Naive B cell (primary cell): ENCODE measurements around the gene EDNRA. TPM values are rescaled to one million over a fixed set of nuclear protein-coding genes. Genes with fewer than 3 reads are reported as not detected.

Source experiments
- ATAC-seq, 2 donors: fragments of 150-1000 bp; cut with Tn5 transposase; 2 replicates each; pipeline ENCODE4 v1.10.0; 2021; ENCODE audit warnings: low read depth in 2 of 2, mild to moderate bottlenecking in 2 of 2, moderate library complexity in 2 of 2
- DNase-seq: peaks from one replicate; pipeline ENCODE4 v3.0.0; 2022
- H3K27ac Mint-ChIP-seq, 6 donors: one replicate each; pipeline ENCODE4 v1.8.0; 2020 to 2022; ENCODE audit warnings: mild to moderate bottlenecking in 6 of 6, mixed read lengths in 6 of 6, moderate library complexity in 5 of 6, inconsistent platforms in 2 of 6
- H3K27me3 Mint-ChIP-seq, 3 donors: one replicate each; pipeline ENCODE4 v1.8.0; 2021 to 2022; ENCODE audit warnings: mixed read lengths in 3 of 3, mild to moderate bottlenecking in 1 of 3
- H3K36me3 Mint-ChIP-seq, 2 donors: one replicate each; pipeline ENCODE4 v1.8.0; 2020 to 2022; ENCODE audit warnings: mixed read lengths in 2 of 2, inconsistent platforms in 1 of 2, mild to moderate bottlenecking in 1 of 2
- H3K4me1 Mint-ChIP-seq, 3 donors: one replicate each; pipeline ENCODE4 v1.8.0; 2020 to 2022; ENCODE audit warnings: mixed read lengths in 3 of 3, inconsistent platforms in 1 of 3, mild to moderate bottlenecking in 1 of 3, moderate library complexity in 1 of 3
- H3K4me3 Mint-ChIP-seq, 8 donors: one replicate each; pipeline ENCODE4 v1.8.0; 2020 to 2022; ENCODE audit warnings: mild to moderate bottlenecking in 8 of 8, mixed read lengths in 8 of 8, moderate library complexity in 8 of 8, inconsistent platforms in 2 of 8
- H3K9me3 Mint-ChIP-seq, 7 donors: one replicate each; pipeline ENCODE4 v1.8.0; 2020 to 2022; ENCODE audit warnings: mixed read lengths in 7 of 7, mild to moderate bottlenecking in 5 of 7, inconsistent platforms in 2 of 7, moderate library complexity in 1 of 7
- polyA plus RNA-seq, 6 donors: library from polyadenylated mRNA; unstranded; fragments of 300-500 nt; fragmentation: Illumina TruSeq; gene quantifications; one replicate each; pipeline ENCODE4 v1.2.3, GENCODE V29; 2021; ENCODE audit warnings: low read depth in 6 of 6

EDNRA gene
- polyA plus RNA-seq, 6 donors from 2014 or later, result not detected

GRCh38 chr4:147513091-147513490 lies 32.2 kb downstream of the EDNRA start:
- H3K27ac Mint-ChIP-seq, result no peak overlapping the region
- peaks cover 10 to 25% (median 15%) of the 10 kb centered on the region in 3 donors for H3K27me3 Mint-ChIP-seq
- no peaks in the 10 kb centered on the region for H3K36me3 Mint-ChIP-seq
- no peak overlapping the region for H3K4me3 Mint-ChIP-seq
- ATAC-seq, result no peak
- DNase-seq, result no peak
- H3K9me3 Mint-ChIP-seq, result no peaks in the 10 kb centered on the region
- no peaks in the 10 kb centered on the region for H3K4me1 Mint-ChIP-seq

GRCh38 chr4:147513952-147514351 lies 33.1 kb downstream of the EDNRA start:
- no peak for ATAC-seq
- no peak for DNase-seq
- Mint-ChIP-seq H3K4me1 (no peaks in the 10 kb centered on the region), H3K9me3 (no peaks in the 10 kb centered on the region), H3K4me3 (no peak overlapping the region), H3K27ac (no peak overlapping the region), H3K36me3 (no peaks in the 10 kb centered on the region), H3K27me3 (peaks cover 10 to 28% (median 15%) of the 10 kb centered on the region in 3 donors)

- Mint-ChIP-seq H3K9me3 (no peaks in the 10 kb centered on the region), H3K27me3 (peaks cover 14 to 30% (median 15%) of the 10 kb centered on the region in 3 donors), H3K27ac (no peak overlapping the region), H3K4me1 (no peaks in the 10 kb centered on the region), H3K36me3 (no peaks in the 10 kb centered on the region), H3K4me3 (no peak overlapping the region)
- DNase-seq (no peak), ATAC-seq (no peak)
Measured at GRCh38 chr4:147515220-147515936, 34.5 kb downstream of the EDNRA start.

GRCh38 chr4:147516133-147516532 lies 35.2 kb downstream of the EDNRA start:
- Mint-ChIP-seq H3K4me1 (no peaks in the 10 kb centered on the region), H3K27me3 (peaks cover 14 to 30% (median 14%) of the 10 kb centered on the region in 3 donors), H3K36me3 (no peaks in the 10 kb centered on the region), H3K27ac (peak overlapping the region in 1 of 6 donors; percentile 69), H3K4me3 (no peak overlapping the region), H3K9me3 (no peaks in the 10 kb centered on the region)
- ATAC-seq (no peak), DNase-seq (no peak)

GRCh38 chr4:147518086-147518485 lies 37.2 kb downstream of the EDNRA start:
- Mint-ChIP-seq H3K27ac (no peak overlapping the region), H3K9me3 (no peaks in the 10 kb centered on the region), H3K27me3 (peaks cover 5 to 21% (median 6%) of the 10 kb centered on the region in 3 donors), H3K4me3 (peak overlapping the region in 1 of 8 donors; percentile 10), H3K36me3 (no peaks in the 10 kb centered on the region), H3K4me1 (no peaks in the 10 kb centered on the region)
- no peak for DNase-seq
- ATAC-seq, result no peak

GRCh38 chr4:147518846-147519767 lies 38.2 kb downstream of the EDNRA start:
- DNase-seq (peak; percentile 1), ATAC-seq (peak; percentile 13 to 21)
- no peak overlapping the region for H3K27ac Mint-ChIP-seq

GRCh38 chr4:147524601-147525000 lies 43.7 kb downstream of the EDNRA start:
- ATAC-seq, result no peak
- H3K27me3 Mint-ChIP-seq, result peaks cover 14 to 17% (median 14%) of the 10 kb centered on the region in 3 donors
- no peaks in the 10 kb centered on the region for H3K36me3 Mint-ChIP-seq
- H3K4me1 Mint-ChIP-seq, result no peaks in the 10 kb centered on the region
- DNase-seq, result no peak
- H3K27ac Mint-ChIP-seq, result no peak overlapping the region
- no peak overlapping the region for H3K4me3 Mint-ChIP-seq
- H3K9me3 Mint-ChIP-seq, result no peaks in the 10 kb centered on the region

More at GRCh38 chr4:147518846-147519767, 38.2 kb downstream of the EDNRA start:
- H3K9me3 Mint-ChIP-seq, result no peaks in the 10 kb centered on the region
- no peak overlapping the region for H3K4me3 Mint-ChIP-seq
- H3K4me1 Mint-ChIP-seq, result no peaks in the 10 kb centered on the region
- no peaks in the 10 kb centered on the region for H3K36me3 Mint-ChIP-seq
- H3K27me3 Mint-ChIP-seq, result peaks cover 1 to 22% (median 5%) of the 10 kb centered on the region in 3 donors

- Mint-ChIP-seq H3K4me3 (no peak overlapping the region), H3K27me3 (peaks cover 13 to 14% (median 14%) of the 10 kb centered on the region in 3 donors), H3K9me3 (no peaks in the 10 kb centered on the region), H3K4me1 (no peaks in the 10 kb centered on the region), H3K36me3 (no peaks in the 10 kb centered on the region), H3K27ac (no peak overlapping the region)
- ATAC-seq (no peak), DNase-seq (no peak)
Measured at GRCh38 chr4:147525494-147526271, 44.8 kb downstream of the EDNRA start.

GRCh38 chr4:147526272-147526654 lies 45.4 kb downstream of the EDNRA start:
- no peak for ATAC-seq
- no peaks in the 10 kb centered on the region for H3K4me1 Mint-ChIP-seq
- peaks cover 13 to 14% (median 14%) of the 10 kb centered on the region in 3 donors for H3K27me3 Mint-ChIP-seq
- no peak overlapping the region for H3K4me3 Mint-ChIP-seq
- no peaks in the 10 kb centered on the region for H3K9me3 Mint-ChIP-seq
- no peak overlapping the region for H3K27ac Mint-ChIP-seq
- DNase-seq, result no peak
- no peaks in the 10 kb centered on the region for H3K36me3 Mint-ChIP-seq

- H3K27me3 Mint-ChIP-seq, result peaks cover 10 to 14% (median 13%) of the 10 kb centered on the region in 3 donors
- no peak overlapping the region for H3K4me3 Mint-ChIP-seq
- H3K4me1 Mint-ChIP-seq, result no peaks in the 10 kb centered on the region
- no peaks in the 10 kb centered on the region for H3K9me3 Mint-ChIP-seq
- DNase-seq (no peak), ATAC-seq (no peak)
- no peak overlapping the region for H3K27ac Mint-ChIP-seq
- H3K36me3 Mint-ChIP-seq, result no peaks in the 10 kb centered on the region
Measured at GRCh38 chr4:147528054-147528453, 47.2 kb downstream of the EDNRA start.

GRCh38 chr4:147530134-147530533 lies 49.2 kb downstream of the EDNRA start:
- no peak overlapping the region for H3K27ac Mint-ChIP-seq
- no peak for ATAC-seq

GRCh38 chr4:147530723-147531122 lies 49.8 kb downstream of the EDNRA start:
- Mint-ChIP-seq H3K4me1 (no peaks in the 10 kb centered on the region), H3K9me3 (no peaks in the 10 kb centered on the region), H3K4me3 (no peak overlapping the region), H3K27ac (no peak overlapping the region), H3K27me3 (peaks cover 9 to 18% (median 14%) of the 10 kb centered on the region in 3 donors), H3K36me3 (no peaks in the 10 kb centered on the region)
- DNase-seq, result no peak
- ATAC-seq, result no peak

More at GRCh38 chr4:147530134-147530533, 49.2 kb downstream of the EDNRA start:
- peaks cover 9 to 18% (median 14%) of the 10 kb centered on the region in 3 donors for H3K27me3 Mint-ChIP-seq
- no peaks in the 10 kb centered on the region for H3K36me3 Mint-ChIP-seq
- no peak overlapping the region for H3K4me3 Mint-ChIP-seq
- no peak for DNase-seq
- no peaks in the 10 kb centered on the region for H3K4me1 Mint-ChIP-seq
- H3K9me3 Mint-ChIP-seq, result no peaks in the 10 kb centered on the region

- no peak for DNase-seq
- no peaks in the 10 kb centered on the region for H3K36me3 Mint-ChIP-seq
- H3K4me1 Mint-ChIP-seq, result no peaks in the 10 kb centered on the region
- H3K27ac Mint-ChIP-seq, result no peak overlapping the region
- peaks cover 0 to 3% (median 0%) of the 10 kb centered on the region in 7 donors for H3K9me3 Mint-ChIP-seq
- no peak for ATAC-seq
- peaks cover 9 to 24% (median 14%) of the 10 kb centered on the region in 3 donors for H3K27me3 Mint-ChIP-seq
- H3K4me3 Mint-ChIP-seq, result no peak overlapping the region
Measured at GRCh38 chr4:147532896-147533295, 52.0 kb downstream of the EDNRA start.
